Gastroesophageal sphincter (tissue), 3 donors: Measurements from ENCODE around the gene CDC42BPG.

ENCODE experiments used
- EP300 ChIP-seq: sonication (generic); formaldehyde crosslinking; IDR thresholded peaks from one replicate; pipeline ENCODE4 v1.6.1; 2017; ENCODE audit warnings: antibody characterized with exemption, mild to moderate bottlenecking
- POLR2A ChIP-seq, 2 donors: fragments of 450-650 bp; IDR thresholded peaks; one replicate each; pipeline ENCODE4 v1.6.1; 2017; ENCODE audit warnings: antibody characterized with exemption in 2 of 2, mild to moderate bottlenecking in 2 of 2, moderate library complexity in 1 of 2
- POLR2AphosphoS5 ChIP-seq: sonication (generic); formaldehyde crosslinking; IDR thresholded peaks from one replicate; pipeline ENCODE4 v1.6.1; 2017; ENCODE audit warnings: antibody characterized with exemption
- TF ChIP-seq, protein P1 (sequence below), 4 experiments: fragments of 200-600 bp in 2 of 4; fragments of 450-650 bp in 2 of 4; sonication (generic) in 1 of 4; IDR thresholded peaks; one replicate each; pipeline ENCODE4 v1.5.1; 2017 to 2019; ENCODE audit warnings: antibody characterized with exemption in 4 of 4, mild to moderate bottlenecking in 2 of 4, moderate library complexity in 2 of 4

DNA sequence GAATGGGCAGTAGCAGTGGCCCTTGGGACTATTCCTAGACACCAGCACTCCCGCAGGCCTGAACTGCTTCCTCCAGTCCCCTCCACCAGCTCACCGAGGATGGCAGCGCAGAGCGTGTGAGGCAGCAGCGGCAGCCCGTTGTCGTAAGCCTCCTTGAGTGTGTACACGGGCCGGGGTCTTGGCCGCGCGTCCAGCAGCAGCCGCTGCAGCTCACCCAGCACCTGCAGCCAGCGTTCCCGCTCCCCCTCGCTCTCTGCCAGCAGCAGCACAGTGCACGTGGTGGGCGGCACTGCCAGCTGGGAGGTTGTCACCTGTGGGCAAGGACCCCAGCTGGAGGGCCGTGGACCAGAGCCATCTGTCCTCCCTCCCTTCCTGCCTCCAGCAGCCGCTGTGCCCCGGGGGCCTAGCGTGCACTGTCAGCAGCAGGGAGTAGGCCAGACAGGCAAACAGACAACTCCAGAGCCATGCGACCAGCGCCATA is 13.0 kb downstream of the CDC42BPG start:
- TF ChIP-seq POLR2A (IDR thresholded peaks at IDR 0.05) (no peak), EP300 (no peak), POLR2AphosphoS5 (no peak)
- TF ChIP-seq, protein P1, sequence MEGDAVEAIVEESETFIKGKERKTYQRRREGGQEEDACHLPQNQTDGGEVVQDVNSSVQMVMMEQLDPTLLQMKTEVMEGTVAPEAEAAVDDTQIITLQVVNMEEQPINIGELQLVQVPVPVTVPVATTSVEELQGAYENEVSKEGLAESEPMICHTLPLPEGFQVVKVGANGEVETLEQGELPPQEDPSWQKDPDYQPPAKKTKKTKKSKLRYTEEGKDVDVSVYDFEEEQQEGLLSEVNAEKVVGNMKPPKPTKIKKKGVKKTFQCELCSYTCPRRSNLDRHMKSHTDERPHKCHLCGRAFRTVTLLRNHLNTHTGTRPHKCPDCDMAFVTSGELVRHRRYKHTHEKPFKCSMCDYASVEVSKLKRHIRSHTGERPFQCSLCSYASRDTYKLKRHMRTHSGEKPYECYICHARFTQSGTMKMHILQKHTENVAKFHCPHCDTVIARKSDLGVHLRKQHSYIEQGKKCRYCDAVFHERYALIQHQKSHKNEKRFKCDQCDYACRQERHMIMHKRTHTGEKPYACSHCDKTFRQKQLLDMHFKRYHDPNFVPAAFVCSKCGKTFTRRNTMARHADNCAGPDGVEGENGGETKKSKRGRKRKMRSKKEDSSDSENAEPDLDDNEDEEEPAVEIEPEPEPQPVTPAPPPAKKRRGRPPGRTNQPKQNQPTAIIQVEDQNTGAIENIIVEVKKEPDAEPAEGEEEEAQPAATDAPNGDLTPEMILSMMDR (IDR thresholded peaks at IDR 0.05), result no peak
